HepG2 (cell line): Measurements from ENCODE around the gene LIME1. TPM values are rescaled to one million over a fixed set of nuclear protein-coding genes. Genes with fewer than 3 reads are reported as not detected.
A peak's percentile ranks its signal among the peaks of the same experiment; 100 is the strongest.

Experiments
- CERS6 ChIP-seq: sonication (generic); formaldehyde crosslinking; IDR thresholded peaks from 2 replicates; pipeline ENCODE4 v1.5.0; 2020; ENCODE audit warnings: missing genetic modification reagents
- DMTF1 ChIP-seq: sonication (generic); formaldehyde crosslinking; IDR thresholded peaks from 2 replicates; pipeline ENCODE4 v1.4.0; 2020; ENCODE audit warnings: mild to moderate bottlenecking, missing genetic modification reagents
- HOXD1 ChIP-seq: sonication (generic); formaldehyde crosslinking; IDR thresholded peaks from 2 replicates; pipeline ENCODE4 v1.5.0; 2020; ENCODE audit warnings: missing genetic modification reagents
- PRDM15 ChIP-seq: sonication (generic); formaldehyde crosslinking; IDR thresholded peaks from 2 replicates; pipeline ENCODE4 v1.4.0; 2020; ENCODE audit warnings: missing genetic modification reagents
- RXRA ChIP-seq: sonication (generic); formaldehyde crosslinking; IDR thresholded peaks from 2 replicates; pipeline ENCODE4 v1.5.1; 2020; ENCODE audit warnings: missing genetic modification reagents
- SNRNP70 ChIP-seq: fragments of 200-400 bp; formaldehyde crosslinking; IDR thresholded peaks from 2 replicates; pipeline ENCODE4 v1.6.1; 2017; ENCODE audit warnings: mild to moderate bottlenecking, low read depth, low read length, moderate library complexity
- THAP8 ChIP-seq: sonication (generic); formaldehyde crosslinking; IDR thresholded peaks from 2 replicates; pipeline ENCODE4 v1.5.1; 2020; ENCODE audit warnings: missing genetic modification reagents, mild to moderate bottlenecking, borderline replicate concordance
- ZBTB10 ChIP-seq: sonication (generic); formaldehyde crosslinking; IDR thresholded peaks from 2 replicates; pipeline ENCODE4 v1.4.0; 2020; ENCODE audit warnings: missing genetic modification reagents, borderline replicate concordance
- ZBTB49 ChIP-seq: sonication (generic); formaldehyde crosslinking; IDR thresholded peaks from 2 replicates; pipeline ENCODE4 v1.4.0; 2020; ENCODE audit warnings: missing genetic modification reagents, borderline replicate concordance
- ZNF354B ChIP-seq: sonication (generic); formaldehyde crosslinking; IDR thresholded peaks from 2 replicates; pipeline ENCODE4 v1.8.0; 2022; ENCODE audit warnings: mild to moderate bottlenecking, missing genetic modification reagents
- ZSCAN29 ChIP-seq: sonication (generic); formaldehyde crosslinking; conservative IDR thresholded peaks from 2 replicates; pipeline ENCODE4 v1.4.0; 2020; ENCODE audit warnings: mild to moderate bottlenecking, missing genetic modification reagents
- ZUFSP ChIP-seq: sonication (generic); formaldehyde crosslinking; IDR thresholded peaks from 2 replicates; pipeline ENCODE4 v1.9.0; 2021; ENCODE audit warnings: missing genetic modification reagents, mild to moderate bottlenecking, borderline replicate concordance
- polyA plus RNA-seq, 8 experiments: library from polyadenylated mRNA; depleted of rRNA in 3 of 8; stranded (reverse) in 7 of 8; unstranded in 1 of 8; fragments of >200 nt; fragmentation: Illumina TruSeq in 4 of 8; extraction: Trizol in 4 of 8; gene quantifications; 2 replicates each; pipeline versions ENCODE4 v1.2.1 to v1.2.3, GENCODE V29; 2011 to 2016; ENCODE audit warnings: low read depth in 4 of 8, missing spikeins in 1 of 8, mixed read lengths in 1 of 8; ENCODE audit not compliant: insufficient read depth in 1 of 8
- total RNA-seq, 5 experiments: library from RNA; depleted of rRNA; stranded (reverse); fragments of >200 nt; fragmentation: Illumina TruSeq; extraction: Trizol; gene quantifications; 2 replicates each; pipeline ENCODE4 v1.2.3, GENCODE V29; 2016; ENCODE audit warnings: low read depth in 1 of 5

The LIME1 gene
- total and polyA plus RNA-seq, 2 of the 13 experiments (the other 11 are each of a cell fraction or from before 2014, with no cell fraction given) = 13.0 to 61.5 TPM

- TF ChIP-seq THAP8 (CRISPR knock-in tag) (peak; percentile 97), RXRA (CRISPR knock-in tag) (peak; percentile 100), CERS6 (no peak), ZBTB10 (CRISPR knock-in tag) (peak; percentile 83), PRDM15 (CRISPR knock-in tag) (peak; percentile 66), ZSCAN29 (CRISPR knock-in tag) (peak; percentile 40; the same call in 1 of the 2 replicates), ZBTB49 (0 out of 2 replicates have a peak, but pooled peaks have one; percentile 21), DMTF1 (CRISPR knock-in tag) (no peak), SNRNP70 (no peak), HOXD1 (peak; percentile 73), ZUFSP (no peak), ZNF354B (CRISPR knock-in tag) (peak; percentile 98)
Measured at GRCh38 chr20:63707558-63708300, 28.7 kb upstream of the LIME1 start, which contains the start of the genes ARFRP1 and ZGPAT (continued).
